Suprapubic skin (tissue), 4 donors: ENCODE measurements around the gene SAMM50.

Experiments used
- EP300 ChIP-seq: sonication (generic); formaldehyde crosslinking; IDR thresholded peaks from one replicate; pipeline ENCODE4 v1.6.1; 2017; ENCODE audit warnings: antibody characterized with exemption
- POLR2AphosphoS5 ChIP-seq, 3 donors: sonication (generic); formaldehyde crosslinking; IDR thresholded peaks; one replicate each; pipeline ENCODE4 v1.6.1; 2017; ENCODE audit warnings: antibody characterized with exemption in 3 of 3
- TF ChIP-seq, protein P1 (sequence below), 2 donors: fragments of 200-600 bp in 1 of 2; fragments of 450-650 bp in 1 of 2; sonication (generic) in 1 of 2; IDR thresholded peaks; one replicate each; pipeline ENCODE4 v1.5.1; 2016 to 2019; ENCODE audit warnings: antibody characterized with exemption in 2 of 2, mild to moderate bottlenecking in 1 of 2, moderate library complexity in 1 of 2

DNA sequence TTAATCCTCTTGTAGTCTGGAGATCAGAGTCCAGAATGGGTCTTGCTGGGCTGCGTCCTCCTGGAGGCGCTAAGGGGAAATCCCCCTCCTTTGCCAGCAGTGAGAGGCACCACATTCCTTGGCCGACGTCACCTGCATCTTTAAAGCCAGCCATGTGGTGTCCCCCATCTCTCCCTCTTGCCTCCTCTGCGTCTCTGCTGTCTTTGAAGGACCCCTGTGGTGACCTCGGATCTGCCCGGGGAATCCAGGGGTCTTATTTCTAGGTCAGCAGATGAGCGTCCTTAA, 41.7 kb downstream of the SAMM50 start:
- TF ChIP-seq POLR2AphosphoS5 (IDR thresholded peaks at IDR 0.05) (no peak), EP300 (no peak)
- TF ChIP-seq, protein P1, sequence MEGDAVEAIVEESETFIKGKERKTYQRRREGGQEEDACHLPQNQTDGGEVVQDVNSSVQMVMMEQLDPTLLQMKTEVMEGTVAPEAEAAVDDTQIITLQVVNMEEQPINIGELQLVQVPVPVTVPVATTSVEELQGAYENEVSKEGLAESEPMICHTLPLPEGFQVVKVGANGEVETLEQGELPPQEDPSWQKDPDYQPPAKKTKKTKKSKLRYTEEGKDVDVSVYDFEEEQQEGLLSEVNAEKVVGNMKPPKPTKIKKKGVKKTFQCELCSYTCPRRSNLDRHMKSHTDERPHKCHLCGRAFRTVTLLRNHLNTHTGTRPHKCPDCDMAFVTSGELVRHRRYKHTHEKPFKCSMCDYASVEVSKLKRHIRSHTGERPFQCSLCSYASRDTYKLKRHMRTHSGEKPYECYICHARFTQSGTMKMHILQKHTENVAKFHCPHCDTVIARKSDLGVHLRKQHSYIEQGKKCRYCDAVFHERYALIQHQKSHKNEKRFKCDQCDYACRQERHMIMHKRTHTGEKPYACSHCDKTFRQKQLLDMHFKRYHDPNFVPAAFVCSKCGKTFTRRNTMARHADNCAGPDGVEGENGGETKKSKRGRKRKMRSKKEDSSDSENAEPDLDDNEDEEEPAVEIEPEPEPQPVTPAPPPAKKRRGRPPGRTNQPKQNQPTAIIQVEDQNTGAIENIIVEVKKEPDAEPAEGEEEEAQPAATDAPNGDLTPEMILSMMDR (IDR thresholded peaks at IDR 0.05): no peak
